Neural cell (in vitro differentiated cells): Measurements from ENCODE around the gene INPPL1.

Experiments
- EP300 ChIP-seq: fragments of 450-650 bp; conservative IDR thresholded peaks from 2 replicates; pipeline ENCODE4 v1.6.1; 2014; ENCODE audit warnings: antibody characterized with exemption, mild to moderate bottlenecking, moderate library complexity; ENCODE audit not compliant: poor library complexity, severe bottlenecking
- EZH2 ChIP-seq: fragments of 200-600, 300-800 bp; shearing (Covaris generic), sonication (generic); IDR thresholded peaks from 2 replicates; pipeline ENCODE4 v1.6.1; 2014; ENCODE audit warnings: antibody characterized with exemption, low read length, borderline replicate concordance, mild to moderate bottlenecking; ENCODE audit not compliant: insufficient read depth, poor library complexity, severe bottlenecking
- POLR2AphosphoS5 ChIP-seq: IDR thresholded peaks from 2 replicates; pipeline ENCODE4 v1.6.1; 2012
- RAD21 ChIP-seq: fragments of 450-650 bp; conservative IDR thresholded peaks from 2 replicates; pipeline ENCODE4 v1.6.1; 2014; ENCODE audit warnings: antibody characterized with exemption, mild to moderate bottlenecking, moderate library complexity
- TF ChIP-seq, protein P1 (sequence below): fragments of 450-650 bp; IDR thresholded peaks from 2 replicates; pipeline ENCODE4 v1.5.1; 2014; ENCODE audit warnings: antibody characterized with exemption, mild to moderate bottlenecking, moderate library complexity; ENCODE audit not compliant: poor library complexity, severe bottlenecking

DNA sequence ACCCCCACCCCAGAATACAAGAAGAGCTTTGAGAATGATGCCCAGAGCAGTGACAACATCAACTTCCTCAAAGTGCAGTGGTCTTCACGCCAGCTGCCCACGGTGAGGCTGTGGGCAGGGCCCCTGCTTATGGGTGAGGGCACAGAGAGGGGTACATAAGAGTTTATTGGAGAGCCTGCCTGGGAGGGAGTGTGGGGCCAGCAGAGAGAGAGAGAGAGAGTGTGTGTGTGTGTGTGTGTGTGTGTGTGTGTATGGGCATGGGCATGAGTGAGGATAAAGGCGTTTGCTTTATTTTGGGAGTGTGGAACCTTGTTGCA lies 9.9 kb downstream of the INPPL1 start:
- TF ChIP-seq, protein P1, sequence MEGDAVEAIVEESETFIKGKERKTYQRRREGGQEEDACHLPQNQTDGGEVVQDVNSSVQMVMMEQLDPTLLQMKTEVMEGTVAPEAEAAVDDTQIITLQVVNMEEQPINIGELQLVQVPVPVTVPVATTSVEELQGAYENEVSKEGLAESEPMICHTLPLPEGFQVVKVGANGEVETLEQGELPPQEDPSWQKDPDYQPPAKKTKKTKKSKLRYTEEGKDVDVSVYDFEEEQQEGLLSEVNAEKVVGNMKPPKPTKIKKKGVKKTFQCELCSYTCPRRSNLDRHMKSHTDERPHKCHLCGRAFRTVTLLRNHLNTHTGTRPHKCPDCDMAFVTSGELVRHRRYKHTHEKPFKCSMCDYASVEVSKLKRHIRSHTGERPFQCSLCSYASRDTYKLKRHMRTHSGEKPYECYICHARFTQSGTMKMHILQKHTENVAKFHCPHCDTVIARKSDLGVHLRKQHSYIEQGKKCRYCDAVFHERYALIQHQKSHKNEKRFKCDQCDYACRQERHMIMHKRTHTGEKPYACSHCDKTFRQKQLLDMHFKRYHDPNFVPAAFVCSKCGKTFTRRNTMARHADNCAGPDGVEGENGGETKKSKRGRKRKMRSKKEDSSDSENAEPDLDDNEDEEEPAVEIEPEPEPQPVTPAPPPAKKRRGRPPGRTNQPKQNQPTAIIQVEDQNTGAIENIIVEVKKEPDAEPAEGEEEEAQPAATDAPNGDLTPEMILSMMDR, result no peak
- no peak for TF ChIP-seq RAD21
- no peak for TF ChIP-seq EZH2
- TF ChIP-seq POLR2AphosphoS5, result no peak
- no peak for TF ChIP-seq EP300
